GM12874 (cell line): ENCODE results near the gene CDON.

Experiments
- CTCF ChIP-seq: IDR thresholded peaks from 2 replicates; pipeline ENCODE4 v1.5.1; 2011; ENCODE audit warnings: low read depth, mild to moderate bottlenecking, control low read depth, low read length, moderate library complexity; ENCODE audit not compliant: insufficient read depth

Gene CDON, protein sequence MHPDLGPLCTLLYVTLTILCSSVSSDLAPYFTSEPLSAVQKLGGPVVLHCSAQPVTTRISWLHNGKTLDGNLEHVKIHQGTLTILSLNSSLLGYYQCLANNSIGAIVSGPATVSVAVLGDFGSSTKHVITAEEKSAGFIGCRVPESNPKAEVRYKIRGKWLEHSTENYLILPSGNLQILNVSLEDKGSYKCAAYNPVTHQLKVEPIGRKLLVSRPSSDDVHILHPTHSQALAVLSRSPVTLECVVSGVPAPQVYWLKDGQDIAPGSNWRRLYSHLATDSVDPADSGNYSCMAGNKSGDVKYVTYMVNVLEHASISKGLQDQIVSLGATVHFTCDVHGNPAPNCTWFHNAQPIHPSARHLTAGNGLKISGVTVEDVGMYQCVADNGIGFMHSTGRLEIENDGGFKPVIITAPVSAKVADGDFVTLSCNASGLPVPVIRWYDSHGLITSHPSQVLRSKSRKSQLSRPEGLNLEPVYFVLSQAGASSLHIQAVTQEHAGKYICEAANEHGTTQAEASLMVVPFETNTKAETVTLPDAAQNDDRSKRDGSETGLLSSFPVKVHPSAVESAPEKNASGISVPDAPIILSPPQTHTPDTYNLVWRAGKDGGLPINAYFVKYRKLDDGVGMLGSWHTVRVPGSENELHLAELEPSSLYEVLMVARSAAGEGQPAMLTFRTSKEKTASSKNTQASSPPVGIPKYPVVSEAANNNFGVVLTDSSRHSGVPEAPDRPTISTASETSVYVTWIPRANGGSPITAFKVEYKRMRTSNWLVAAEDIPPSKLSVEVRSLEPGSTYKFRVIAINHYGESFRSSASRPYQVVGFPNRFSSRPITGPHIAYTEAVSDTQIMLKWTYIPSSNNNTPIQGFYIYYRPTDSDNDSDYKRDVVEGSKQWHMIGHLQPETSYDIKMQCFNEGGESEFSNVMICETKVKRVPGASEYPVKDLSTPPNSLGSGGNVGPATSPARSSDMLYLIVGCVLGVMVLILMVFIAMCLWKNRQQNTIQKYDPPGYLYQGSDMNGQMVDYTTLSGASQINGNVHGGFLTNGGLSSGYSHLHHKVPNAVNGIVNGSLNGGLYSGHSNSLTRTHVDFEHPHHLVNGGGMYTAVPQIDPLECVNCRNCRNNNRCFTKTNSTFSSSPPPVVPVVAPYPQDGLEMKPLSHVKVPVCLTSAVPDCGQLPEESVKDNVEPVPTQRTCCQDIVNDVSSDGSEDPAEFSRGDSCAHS (N-terminal part only)

DNA sequence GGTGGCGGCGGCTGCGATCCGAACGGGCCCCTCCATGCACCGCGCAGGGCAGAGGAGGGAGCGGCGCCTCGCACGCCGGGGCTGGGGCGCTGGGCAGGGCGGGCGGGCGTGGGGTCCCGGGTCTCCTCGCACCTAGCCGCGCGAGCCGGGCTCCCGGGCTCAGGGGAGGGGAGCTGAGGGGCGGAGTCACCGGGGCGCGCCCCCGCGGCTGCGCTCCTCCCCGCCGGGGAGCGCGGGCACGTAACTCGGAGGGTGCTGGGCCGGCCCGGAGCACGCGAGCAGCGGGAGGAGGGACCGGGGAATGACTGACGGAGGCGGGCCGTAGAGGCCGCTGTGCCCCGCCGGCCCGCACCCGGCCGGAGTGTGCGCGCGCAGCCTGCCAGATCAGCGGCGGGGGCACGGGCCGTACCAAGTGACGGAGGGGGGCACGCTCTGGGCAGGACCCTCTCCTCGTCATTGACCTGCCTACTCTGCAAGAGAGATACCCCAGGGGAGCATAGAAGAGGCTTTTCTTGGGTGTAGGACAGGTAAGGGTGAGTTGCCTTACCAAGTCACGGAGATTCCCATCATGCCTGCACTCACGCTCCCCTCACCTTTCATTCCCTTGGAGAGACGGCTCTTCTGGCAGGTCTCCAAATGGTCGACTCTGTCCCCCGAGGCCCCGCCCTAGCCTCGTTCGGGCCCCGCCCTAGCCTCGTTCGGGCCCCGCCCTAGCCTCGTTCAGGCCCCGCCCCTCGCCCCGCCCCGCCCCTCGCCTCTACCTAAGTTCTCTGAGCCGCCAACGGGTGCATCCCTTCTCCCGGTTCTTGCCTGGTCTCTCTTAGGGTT is at the start of gene CDON:
TSS of gene CDON (minus strand) at position 188 of the 828 bp plus-strand sequence. CDS start 39,390 bp downstream, outside the sequence.
- TF ChIP-seq CTCF = no peak

DNA sequence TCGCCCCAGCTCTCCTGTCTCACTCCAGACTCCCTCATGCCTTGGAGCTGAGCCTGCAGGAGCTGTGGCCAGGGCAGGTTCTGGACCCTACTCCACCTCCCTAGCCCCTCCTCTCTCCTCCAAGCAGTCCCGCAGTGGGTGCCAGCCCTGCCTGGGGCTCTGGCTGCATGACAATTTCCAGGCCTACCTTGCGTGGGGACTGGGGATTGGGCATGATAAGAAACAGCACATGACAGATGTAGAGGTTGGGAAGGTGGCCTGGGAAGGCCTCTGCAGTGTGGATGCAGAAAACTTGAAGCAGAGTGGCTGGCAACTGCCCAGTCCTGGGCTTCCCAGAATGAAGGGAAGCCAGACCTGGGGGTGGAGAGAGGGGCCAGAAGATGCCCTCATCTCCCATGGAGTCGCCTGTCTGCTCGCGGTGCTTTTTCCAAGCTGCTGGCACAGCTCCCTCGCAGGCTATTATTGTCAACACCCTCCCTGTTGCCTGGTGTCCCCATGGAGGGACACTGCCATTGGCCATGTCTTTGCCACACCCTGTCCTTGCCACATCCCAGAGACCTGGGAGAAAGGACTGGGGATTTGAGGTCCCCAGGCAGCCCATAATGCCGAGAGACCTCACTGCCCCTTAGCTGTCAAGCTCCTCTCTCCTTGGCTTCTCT is 48.9 kb upstream of the CDON start:
- no peak for TF ChIP-seq CTCF

DNA sequence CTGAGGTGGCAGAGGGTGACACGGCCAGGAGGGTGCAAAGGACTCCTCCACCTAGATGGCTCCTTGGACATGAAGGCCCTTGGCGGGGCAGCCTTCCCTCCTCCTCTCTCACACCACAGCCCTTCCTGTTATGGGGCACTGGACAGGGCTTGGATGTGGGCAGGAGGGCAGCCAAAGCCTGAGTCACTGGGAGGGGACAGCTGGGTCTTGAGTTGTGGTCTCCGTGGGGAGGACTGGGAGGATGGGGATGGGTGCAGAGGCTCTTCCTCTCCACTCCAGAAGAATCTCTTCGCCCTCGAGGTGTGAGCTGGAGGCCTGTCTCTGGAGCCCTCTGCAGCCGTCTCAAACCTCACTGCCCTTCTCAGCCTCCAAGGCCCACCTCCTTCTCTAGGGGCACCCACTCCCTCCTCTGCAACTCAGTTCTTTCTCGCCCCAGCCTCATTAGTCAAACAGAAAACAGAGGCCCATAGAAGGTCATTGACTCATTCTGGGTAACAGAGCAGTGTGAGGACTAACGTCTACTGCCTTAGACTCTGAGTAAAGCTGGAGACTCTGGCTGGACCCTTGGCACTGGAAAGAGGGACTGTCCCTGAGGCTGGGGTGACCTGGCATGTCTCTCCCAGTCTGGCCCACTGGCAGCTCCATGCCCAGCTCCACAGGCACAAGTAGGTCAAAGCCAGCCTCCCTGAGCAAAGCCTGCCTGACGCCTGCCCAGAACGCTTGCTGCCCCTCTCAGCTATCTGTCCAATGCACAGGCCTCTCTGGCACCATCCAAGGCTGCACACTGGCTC is 47.5 kb upstream of the CDON start:
- TF ChIP-seq CTCF = no peak

- no peak for TF ChIP-seq CTCF
These were observed 44.1 kb upstream of the CDON start for GRCh38 chr11:126106594-126107328.

DNA sequence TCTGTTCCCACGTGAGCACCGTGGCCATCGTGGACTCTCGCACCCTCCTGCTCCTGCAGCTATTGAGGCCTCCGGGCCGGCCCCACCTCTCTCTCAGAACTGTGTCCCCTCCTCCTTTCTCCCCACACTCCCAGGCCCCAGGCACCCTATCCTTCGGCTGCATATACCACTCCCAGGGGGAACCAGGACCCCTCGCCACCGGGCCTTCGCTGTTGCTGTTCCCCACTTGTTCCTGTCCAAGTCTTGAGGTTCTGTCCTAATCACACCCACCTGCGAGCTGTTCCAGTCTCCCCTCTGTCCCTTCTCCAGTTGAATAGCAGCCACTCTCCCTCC is 43.0 kb upstream of the CDON start:
- TF ChIP-seq CTCF = no peak
